ENCODE data around the gene RHPN2. TPM values are rescaled to one million over a fixed set of nuclear protein-coding genes. Genes with fewer than 3 reads are reported as not detected.
A peak's percentile ranks its signal among the peaks of the same experiment; 100 is the strongest.

The RHPN2 gene
- total and polyA plus RNA-seq, 2 of the 13 experiments (the other 11 are each of a cell fraction or from before 2014, with no cell fraction given), result 20.3 to 48.0 TPM

- TF ChIP-seq ZNF281 (CRISPR knock-in tag; IDR thresholded peaks at IDR 0.05; ENCODE audit: borderline replicate concordance) (peak; percentile 72; the same call in 1 of the 2 replicates), ZXDC (CRISPR knock-in tag; IDR thresholded peaks at IDR 0.05) (no peak), KDM1A (CRISPR knock-in tag; IDR thresholded peaks at IDR 0.05) (0 out of 2 replicates have a peak, but pooled peaks have one; percentile 50), FOXA1 (IDR thresholded peaks at IDR 0.05) (no peak), FOXA1 (CRISPR knock-in tag; IDR thresholded peaks at IDR 0.05) (peak; percentile 83), AGO2 (optimal IDR thresholded peaks at IDR 0.05; ENCODE audit: low read depth, low read length) (no peak), MIER3 (CRISPR knock-in tag; IDR thresholded peaks at IDR 0.05; ENCODE audit: borderline replicate concordance) (no peak; the same call in 1 of the 2 replicates), ZNF576 (CRISPR knock-in tag; IDR thresholded peaks at IDR 0.05) (no peak), TAF1 (CRISPR knock-in tag; IDR thresholded peaks at IDR 0.05) (no peak), PITX1 (CRISPR knock-in tag; IDR thresholded peaks at IDR 0.05) (peak; percentile 92), REXO4 (CRISPR knock-in tag; IDR thresholded peaks at IDR 0.05; ENCODE audit: borderline replicate concordance) (no peak), SNAI1 (CRISPR knock-in tag; IDR thresholded peaks at IDR 0.05; ENCODE audit: borderline replicate concordance) (no peak), ZNF609 (CRISPR knock-in tag; IDR thresholded peaks at IDR 0.05; ENCODE audit: borderline replicate concordance) (peak; percentile 99), ZNF7 (CRISPR knock-in tag; IDR thresholded peaks at IDR 0.05) (no peak), KAT2B (IDR thresholded peaks at IDR 0.05; ENCODE audit: borderline replicate concordance, low read depth, low read length) (no peak), DZIP1 (CRISPR knock-in tag; IDR thresholded peaks at IDR 0.05) (no peak)
Measured at GRCh38 chr19:33100894-33101644, 36.4 kb upstream of the RHPN2 start (continued).

All from HepG2 (cell line).